Measurements from ENCODE around the gene TSC22D2.

Gene TSC22D2

DNA sequence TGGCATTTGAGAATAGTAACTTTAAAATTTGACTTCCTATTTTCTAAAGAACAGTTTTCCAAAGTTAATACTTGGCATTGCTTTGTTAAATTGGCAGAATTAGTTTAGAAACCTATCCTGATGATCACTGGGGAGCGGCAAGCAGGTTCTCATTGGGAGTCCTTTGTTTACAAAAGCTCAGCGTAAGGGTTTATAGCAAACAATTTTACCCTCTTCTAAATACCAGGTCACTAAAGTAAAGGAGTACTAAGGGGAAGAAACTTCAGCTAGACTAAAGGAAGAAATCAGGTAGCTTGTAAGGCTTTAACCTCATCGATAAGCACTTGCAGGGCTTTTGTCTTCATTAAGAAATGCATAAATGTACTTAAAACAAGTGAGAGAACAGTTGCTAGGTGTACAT is 18.2 kb downstream of the TSC22D2 start:
- H3K27ac ChIP-seq = no peak overlapping the region
- no peak for TF ChIP-seq ZFX (IDR thresholded peaks at IDR 0.05)
- TF ChIP-seq CTCF (conservative IDR thresholded peaks at IDR 0.05) = no peak

DNA sequence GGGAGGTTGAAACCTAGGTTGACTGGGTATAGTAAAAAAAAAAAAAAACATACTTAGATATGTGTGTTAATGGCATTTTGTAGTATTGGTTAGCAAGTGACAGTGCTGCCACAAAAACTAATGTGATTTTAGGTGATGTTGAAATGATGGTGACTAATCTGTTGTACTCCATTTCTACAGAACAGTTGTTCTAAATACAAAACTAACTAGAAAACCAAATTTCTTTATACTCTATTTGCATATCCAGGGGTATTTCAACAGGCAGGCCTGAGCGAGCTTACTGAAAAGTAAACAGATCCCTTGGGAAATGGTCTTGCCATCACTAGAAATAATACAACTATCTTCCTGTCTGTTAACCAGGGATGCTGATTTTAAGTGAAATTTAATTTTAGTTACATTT is 20.5 kb downstream of the TSC22D2 start:
- no peak for TF ChIP-seq CTCF (conservative IDR thresholded peaks at IDR 0.05)
- no peak for TF ChIP-seq ZFX (IDR thresholded peaks at IDR 0.05)
- no peak overlapping the region for H3K27ac ChIP-seq

DNA sequence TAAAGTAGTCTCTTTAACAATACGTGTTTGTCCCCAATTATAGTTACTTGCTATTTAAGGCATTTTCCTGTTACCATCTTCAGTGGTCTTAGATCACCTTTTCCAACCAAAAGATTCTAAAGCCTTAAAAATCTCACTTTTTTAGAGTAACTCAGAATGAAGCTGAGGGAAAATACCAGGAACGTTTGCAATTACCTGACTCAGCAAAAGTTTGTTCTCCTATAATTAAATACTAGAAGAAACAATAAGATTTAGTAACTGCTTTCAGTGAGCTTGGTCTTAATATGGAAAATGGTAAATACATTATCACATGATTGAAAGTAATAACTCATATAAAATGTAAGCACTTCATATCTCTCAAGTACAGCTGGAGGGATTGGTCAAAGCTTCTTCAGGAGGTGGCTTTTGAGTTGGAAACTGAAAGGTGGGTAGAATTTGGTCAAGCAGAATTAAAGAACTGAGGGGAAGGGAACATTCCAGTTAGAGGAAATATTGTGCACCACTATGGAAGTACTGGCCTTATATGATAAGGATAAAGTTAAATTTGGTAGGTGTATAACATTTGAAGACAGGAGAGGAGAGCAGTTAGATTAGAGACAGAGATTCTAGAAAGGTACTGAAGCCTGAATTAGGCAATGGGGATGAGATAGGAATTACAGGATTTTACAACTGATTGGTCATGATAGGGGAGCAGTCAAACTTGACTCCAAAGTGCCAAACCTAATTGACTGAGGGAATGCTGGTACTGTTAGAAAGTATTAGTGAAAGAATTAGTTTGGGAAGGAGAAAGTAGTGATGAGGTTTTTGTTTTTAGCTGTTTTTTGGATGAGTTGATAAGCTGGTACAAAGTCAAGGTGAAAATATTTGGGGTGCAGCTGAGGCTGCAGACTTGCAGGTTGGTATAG is 21.9 kb downstream of the TSC22D2 start:
- no peak overlapping the region for H3K27ac ChIP-seq
- TF ChIP-seq CTCF (conservative IDR thresholded peaks at IDR 0.05) (no peak), ZFX (IDR thresholded peaks at IDR 0.05) (no peak)

- no peak overlapping the region for H3K27ac ChIP-seq
These were observed 25.2 kb downstream of the TSC22D2 start for GRCh38 chr3:150433347-150433746.

DNA sequence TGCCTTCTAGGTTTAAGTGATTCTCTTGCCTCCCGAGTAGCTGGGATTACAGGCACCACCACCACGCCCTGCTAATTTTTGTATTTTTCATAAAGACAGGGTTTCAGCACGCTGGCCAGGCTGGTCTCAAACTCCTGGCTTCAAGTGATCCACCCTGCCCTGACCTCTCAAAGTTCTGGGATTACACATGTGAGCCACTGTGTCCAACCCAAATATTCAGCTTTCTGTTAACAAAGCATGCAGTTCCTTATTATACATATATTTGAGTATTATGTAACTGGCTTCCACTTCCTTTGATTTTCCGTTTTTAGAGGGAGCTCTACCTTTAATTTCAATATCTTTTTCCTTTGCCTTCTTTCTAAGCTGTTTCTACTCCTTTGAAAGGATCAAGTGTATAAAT is 26.1 kb downstream of the TSC22D2 start:
- TF ChIP-seq CTCF (conservative IDR thresholded peaks at IDR 0.05) = no peak
- no peak overlapping the region for H3K27ac ChIP-seq

More at GRCh38 chr3:150433347-150433746, 25.2 kb downstream of the TSC22D2 start:
- TF ChIP-seq ZFX (IDR thresholded peaks at IDR 0.05) (no peak), CTCF (conservative IDR thresholded peaks at IDR 0.05) (no peak)

- no peak for TF ChIP-seq CTCF (conservative IDR thresholded peaks at IDR 0.05)
- no peak for TF ChIP-seq ZFX (IDR thresholded peaks at IDR 0.05)
- no peak overlapping the region for H3K27ac ChIP-seq
These were observed 28.1 kb downstream of the TSC22D2 start for GRCh38 chr3:150436161-150436560.

GRCh38 chr3:150439657-150440056 is 31.6 kb downstream of the TSC22D2 start:
- H3K27ac ChIP-seq = no peak overlapping the region
- TF ChIP-seq ZFX (IDR thresholded peaks at IDR 0.05) = no peak
- no peak for TF ChIP-seq CTCF (conservative IDR thresholded peaks at IDR 0.05)
